DOHH2 (cell line): ENCODE data around the gene FOXP3.

Experiments used
- H3F3A ChIP-seq: fragments of 200-600 bp; sonication (generic), shearing (Covaris generic); 2 replicates; pipeline ENCODE4 v1.6.0; 2016; ENCODE audit warnings: antibody characterized with exemption, mild to moderate bottlenecking; ENCODE audit not compliant: control insufficient read depth, insufficient read depth
- H3K27ac ChIP-seq: fragments of 200-600 bp; sonication (generic); 2 replicates; pipeline ENCODE4 v1.5.1; 2014; ENCODE audit warnings: low read depth, mild to moderate bottlenecking, low read length, moderate library complexity
- H3K27me3 ChIP-seq: fragments of 200-600 bp; sonication (generic); 2 replicates; pipeline ENCODE4 v1.6.1; 2014; ENCODE audit warnings: mild to moderate bottlenecking, low read length, mixed read lengths; ENCODE audit not compliant: control insufficient read depth
- H3K36me3 ChIP-seq: fragments of 200-600 bp; sonication (generic); 2 replicates; pipeline ENCODE4 v1.6.1; 2014; ENCODE audit warnings: mild to moderate bottlenecking, low read length, moderate library complexity, mixed read lengths; ENCODE audit not compliant: control insufficient read depth
- H3K4me1 ChIP-seq: fragments of 200-600 bp; sonication (generic); 2 replicates; pipeline ENCODE4 v1.6.1; 2014; ENCODE audit warnings: mild to moderate bottlenecking, low read length, mixed read lengths; ENCODE audit not compliant: control insufficient read depth
- H3K4me2 ChIP-seq: fragments of 200-600 bp; sonication (generic); 2 replicates; pipeline ENCODE4 v1.6.0; 2014; ENCODE audit warnings: mild to moderate bottlenecking, low read length, moderate library complexity
- H3K4me3 ChIP-seq: fragments of 200-600 bp; sonication (generic); 2 replicates; pipeline ENCODE4 v1.5.1; 2014; ENCODE audit warnings: mild to moderate bottlenecking, low read length, mixed read lengths
- H3K79me2 ChIP-seq: fragments of 200-600 bp; sonication (generic); 2 replicates; pipeline ENCODE4 v1.6.1; 2014; ENCODE audit warnings: mild to moderate bottlenecking, low read length, mixed read lengths; ENCODE audit not compliant: control insufficient read depth
- H3K9me2 ChIP-seq: fragments of 200-600 bp; sonication (generic); replicated peaks from 2 replicates; pipeline ENCODE4 v1.6.1; 2014; ENCODE audit warnings: mild to moderate bottlenecking, low read length, mixed read lengths; ENCODE audit not compliant: control insufficient read depth
- H3K9me3 ChIP-seq: fragments of 200-600 bp; sonication (generic); 2 replicates; pipeline ENCODE4 v1.6.1; 2014; ENCODE audit warnings: antibody characterized with exemption, low read length, mixed read lengths; ENCODE audit not compliant: control insufficient read depth, insufficient read depth
- H4K20me1 ChIP-seq: fragments of 200-600 bp; sonication (generic); 2 replicates; pipeline ENCODE4 v1.6.0; 2014; ENCODE audit warnings: low read depth, mild to moderate bottlenecking, antibody characterized with exemption, low read length, moderate library complexity; ENCODE audit not compliant: control insufficient read depth, insufficient read depth
- CTCF ChIP-seq: fragments of 200-600 bp; sonication (generic); IDR thresholded peaks from one replicate; pipeline ENCODE4 v1.5.1; 2014; ENCODE audit warnings: antibody characterized with exemption, mild to moderate bottlenecking, low read depth, low read length; ENCODE audit not compliant: poor library complexity, severe bottlenecking
- EZH2phosphoT487 ChIP-seq: fragments of 200-600 bp; sonication (generic); IDR thresholded peaks from 2 replicates; pipeline ENCODE4 v1.6.1; 2017; ENCODE audit warnings: borderline replicate concordance, mild to moderate bottlenecking, antibody characterized with exemption, low read length, moderate library complexity, mixed read lengths

The FOXP3 gene

GRCh38 chrX:49251325-49251724, 13.2 kb downstream of the FOXP3 start:
- no peaks in the 10 kb centered on the region for H3K79me2 ChIP-seq
- no peaks in the 10 kb centered on the region for H3K9me2 ChIP-seq
- no peaks in the 10 kb centered on the region for H3K27me3 ChIP-seq
- H3F3A ChIP-seq = no peaks in the 10 kb centered on the region
- H3K36me3 ChIP-seq = no peaks in the 10 kb centered on the region
- H3K4me3 ChIP-seq = no peak overlapping the region
- H3K9me3 ChIP-seq = no peaks in the 10 kb centered on the region
- no peaks in the 10 kb centered on the region for H3K4me1 ChIP-seq
- H3K27ac ChIP-seq = no peak overlapping the region
- no peak for TF ChIP-seq EZH2phosphoT487
- no peak for TF ChIP-seq CTCF
- no peak overlapping the region for H3K4me2 ChIP-seq
- no peaks in the 10 kb centered on the region for H4K20me1 ChIP-seq

- H3K4me3 ChIP-seq = no peak overlapping the region
- H3K27me3 ChIP-seq = no peaks in the 10 kb centered on the region
- H4K20me1 ChIP-seq = no peaks in the 10 kb centered on the region
- no peaks in the 10 kb centered on the region for H3K9me3 ChIP-seq
- no peaks in the 10 kb centered on the region for H3K9me2 ChIP-seq
- no peaks in the 10 kb centered on the region for H3F3A ChIP-seq
- no peaks in the 10 kb centered on the region for H3K4me1 ChIP-seq
- no peaks in the 10 kb centered on the region for H3K36me3 ChIP-seq
- H3K79me2 ChIP-seq = no peaks in the 10 kb centered on the region
- no peak overlapping the region for H3K27ac ChIP-seq
- no peak overlapping the region for H3K4me2 ChIP-seq
- TF ChIP-seq EZH2phosphoT487 (no peak), CTCF (no peak)
Measured at GRCh38 chrX:49250578-49250977, 13.9 kb downstream of the FOXP3 start.

- H3K27ac ChIP-seq = no peak overlapping the region
- H4K20me1 ChIP-seq = no peaks in the 10 kb centered on the region
- H3K27me3 ChIP-seq = no peaks in the 10 kb centered on the region
- no peak for TF ChIP-seq CTCF
- no peak for TF ChIP-seq EZH2phosphoT487
- no peaks in the 10 kb centered on the region for H3F3A ChIP-seq
- no peaks in the 10 kb centered on the region for H3K36me3 ChIP-seq
- H3K4me2 ChIP-seq = no peak overlapping the region
- H3K79me2 ChIP-seq = no peaks in the 10 kb centered on the region
- no peaks in the 10 kb centered on the region for H3K9me2 ChIP-seq
- H3K4me1 ChIP-seq = no peaks in the 10 kb centered on the region
- H3K4me3 ChIP-seq = no peak overlapping the region
- H3K9me3 ChIP-seq = no peaks in the 10 kb centered on the region
Measured at GRCh38 chrX:49250066-49250465, 14.4 kb downstream of the FOXP3 start.

GRCh38 chrX:49249616-49250015, 14.9 kb downstream of the FOXP3 start:
- H3F3A ChIP-seq = no peaks in the 10 kb centered on the region
- TF ChIP-seq EZH2phosphoT487 (no peak), CTCF (no peak)
- H3K9me2 ChIP-seq = no peaks in the 10 kb centered on the region
- H3K4me1 ChIP-seq = no peaks in the 10 kb centered on the region
- H3K4me3 ChIP-seq = no peak overlapping the region
- H3K9me3 ChIP-seq = no peaks in the 10 kb centered on the region
- no peaks in the 10 kb centered on the region for H3K27me3 ChIP-seq
- H3K79me2 ChIP-seq = no peaks in the 10 kb centered on the region
- no peak overlapping the region for H3K4me2 ChIP-seq
- no peak overlapping the region for H3K27ac ChIP-seq
- H3K36me3 ChIP-seq = no peaks in the 10 kb centered on the region
- H4K20me1 ChIP-seq = no peaks in the 10 kb centered on the region
